HUES6 (cell line): Measurements from ENCODE around the gene TLCD5.

Experiments used
- H3K27ac ChIP-seq: 2 replicates; pipeline ENCODE4 v1.7.0; 2013; ENCODE audit warnings: low read depth, mild to moderate bottlenecking, low read length, inconsistent platforms
- H3K27me3 ChIP-seq: 2 replicates; pipeline ENCODE4 v1.6.1; 2013; ENCODE audit warnings: low read length; ENCODE audit not compliant: control insufficient read depth, insufficient read depth
- H3K36me3 ChIP-seq: 2 replicates; pipeline ENCODE4 v1.6.1; 2013; ENCODE audit warnings: low read length; ENCODE audit not compliant: control insufficient read depth, insufficient read depth
- H3K4me1 ChIP-seq: 2 replicates; pipeline ENCODE4 v1.6.1; 2013; ENCODE audit warnings: low read length; ENCODE audit not compliant: control insufficient read depth, insufficient read depth
- H3K4me3 ChIP-seq: 2 replicates; pipeline ENCODE4 v1.5.1; 2013; ENCODE audit warnings: low read depth, low read length
- H3K9ac ChIP-seq: one replicate; pipeline ENCODE4 v1.6.1; 2013; ENCODE audit warnings: mild to moderate bottlenecking, low read length
- H3K9me3 ChIP-seq: 2 replicates; pipeline ENCODE4 v1.6.1; 2013; ENCODE audit warnings: low read depth, low read length; ENCODE audit not compliant: control insufficient read depth, insufficient read depth

The TLCD5 gene

DNA sequence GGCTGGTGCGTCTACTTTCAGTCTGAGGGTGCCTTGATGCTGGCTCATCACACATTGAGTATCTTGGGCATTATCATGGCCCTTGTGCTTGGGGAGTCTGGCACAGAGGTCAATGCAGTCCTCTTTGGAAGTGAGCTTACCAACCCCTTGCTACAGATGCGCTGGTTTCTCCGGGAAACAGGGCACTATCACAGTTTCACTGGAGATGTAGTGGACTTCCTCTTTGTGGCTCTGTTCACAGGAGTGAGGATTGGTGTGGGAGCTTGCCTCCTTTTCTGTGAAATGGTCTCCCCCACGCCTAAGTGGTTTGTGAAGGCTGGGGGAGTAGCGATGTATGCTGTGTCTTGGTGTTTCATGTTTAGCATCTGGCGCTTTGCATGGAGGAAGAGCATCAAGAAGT lies 4.9 kb downstream of the TLCD5 start:
- H3K9me3 ChIP-seq = no peaks in the 10 kb centered on the region
- H3K4me1 ChIP-seq = no peaks in the 10 kb centered on the region; the same call in 1 of the 2 replicates
- H3K27ac ChIP-seq = no peak overlapping the region
- no peak overlapping the region for H3K4me3 ChIP-seq
- H3K36me3 ChIP-seq = peaks cover 25% of the 10 kb centered on the region
- H3K27me3 ChIP-seq = no peaks in the 10 kb centered on the region
- H3K9ac ChIP-seq = no peak overlapping the region

DNA sequence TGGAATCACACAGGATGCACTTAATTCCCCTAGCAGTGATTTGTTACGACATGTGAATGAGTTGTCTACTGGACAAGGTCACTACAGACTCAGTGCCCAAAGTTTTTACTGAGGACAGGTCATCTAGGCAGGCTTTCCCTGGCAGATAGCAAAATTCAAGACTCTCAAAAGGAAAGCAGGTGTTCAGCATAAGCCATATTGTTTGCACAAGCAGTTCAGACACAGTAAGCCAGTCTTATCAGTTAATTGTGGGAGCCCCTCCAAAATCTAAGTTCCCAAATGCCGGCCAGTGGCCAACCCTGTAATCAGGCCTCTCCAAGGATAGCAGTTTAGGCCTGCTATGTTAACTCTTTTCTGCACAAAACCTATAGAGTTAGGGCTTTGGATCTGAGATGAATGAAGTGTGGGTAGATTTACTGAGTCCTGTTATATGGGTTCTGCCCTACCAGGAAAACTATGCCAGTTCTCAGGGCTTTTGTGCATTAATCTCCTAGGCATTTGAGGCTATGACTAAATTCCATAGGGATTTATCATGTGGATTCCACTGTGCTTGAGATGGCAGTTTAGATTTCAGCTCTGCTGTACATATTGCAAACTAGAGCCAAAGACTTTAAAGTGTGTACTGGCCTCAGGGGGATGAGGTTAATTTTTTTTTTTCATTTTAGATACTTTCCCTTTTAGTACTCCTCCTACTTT lies 6.3 kb downstream of the TLCD5 start:
- no peak overlapping the region for H3K4me3 ChIP-seq
- peaks cover 25% of the 10 kb centered on the region for H3K36me3 ChIP-seq
- no peaks in the 10 kb centered on the region for H3K27me3 ChIP-seq
- H3K27ac ChIP-seq = no peak overlapping the region
- no peak overlapping the region for H3K9ac ChIP-seq
- no peaks in the 10 kb centered on the region for H3K9me3 ChIP-seq
- no peaks in the 10 kb centered on the region; the same call in 1 of the 2 replicates for H3K4me1 ChIP-seq

DNA sequence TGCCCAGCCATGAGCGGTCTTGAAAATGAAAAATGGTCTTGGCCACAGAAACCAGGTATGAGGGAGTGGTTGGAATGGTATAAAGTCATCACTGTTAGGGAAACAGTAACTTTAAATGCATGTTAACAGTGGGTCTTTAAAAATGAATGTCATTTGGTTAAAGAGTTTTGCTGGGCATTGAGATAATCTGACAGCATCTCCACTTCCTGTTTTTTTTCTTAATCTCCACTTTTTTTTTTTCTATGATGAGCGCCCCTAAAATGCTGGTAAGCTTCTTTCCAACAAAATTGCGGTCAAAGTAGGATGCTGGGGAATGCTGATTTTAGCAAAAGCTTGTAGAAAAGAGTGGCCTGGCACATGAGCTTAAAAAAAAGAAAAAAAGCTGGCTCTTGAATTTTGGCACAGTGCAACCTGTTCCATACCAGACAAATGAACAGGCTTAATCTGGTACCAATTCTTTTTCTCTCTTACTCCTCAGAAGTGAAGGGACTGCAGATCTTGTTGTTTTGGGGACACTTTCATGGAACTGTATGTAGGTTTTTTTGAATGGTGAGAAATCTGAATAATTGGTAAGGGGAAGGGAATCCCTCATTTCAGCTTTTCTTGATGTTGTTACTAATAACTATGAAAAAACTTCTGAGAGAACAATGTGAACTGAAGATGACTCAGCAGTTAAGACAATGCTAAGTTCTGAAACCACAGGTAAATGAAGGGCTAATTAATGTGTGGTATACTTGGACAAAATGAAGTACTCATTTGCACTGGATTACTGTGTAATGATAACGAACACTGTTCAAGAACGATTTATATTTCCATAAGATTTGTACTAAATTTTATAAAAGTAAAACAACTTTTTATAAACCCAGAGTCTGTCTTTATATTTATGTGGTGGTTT lies 8.0 kb downstream of the TLCD5 start:
- no peak overlapping the region for H3K9ac ChIP-seq
- no peaks in the 10 kb centered on the region for H3K27me3 ChIP-seq
- H3K4me1 ChIP-seq = peaks cover 2% of the 10 kb centered on the region; the same call in 1 of the 2 replicates
- no peak overlapping the region for H3K27ac ChIP-seq
- H3K36me3 ChIP-seq = peaks cover 25% of the 10 kb centered on the region
- H3K9me3 ChIP-seq = no peaks in the 10 kb centered on the region
- H3K4me3 ChIP-seq = no peak overlapping the region

GRCh38 chr11:120333801-120334200 lies 8.7 kb downstream of the TLCD5 start:
- H3K4me1 ChIP-seq = peaks cover 8% of the 10 kb centered on the region
- no peaks in the 10 kb centered on the region for H3K27me3 ChIP-seq
- no peak overlapping the region for H3K4me3 ChIP-seq
- no peak overlapping the region for H3K27ac ChIP-seq
- H3K9ac ChIP-seq = no peak overlapping the region
- H3K36me3 ChIP-seq = peaks cover 25% of the 10 kb centered on the region
- no peaks in the 10 kb centered on the region for H3K9me3 ChIP-seq

DNA sequence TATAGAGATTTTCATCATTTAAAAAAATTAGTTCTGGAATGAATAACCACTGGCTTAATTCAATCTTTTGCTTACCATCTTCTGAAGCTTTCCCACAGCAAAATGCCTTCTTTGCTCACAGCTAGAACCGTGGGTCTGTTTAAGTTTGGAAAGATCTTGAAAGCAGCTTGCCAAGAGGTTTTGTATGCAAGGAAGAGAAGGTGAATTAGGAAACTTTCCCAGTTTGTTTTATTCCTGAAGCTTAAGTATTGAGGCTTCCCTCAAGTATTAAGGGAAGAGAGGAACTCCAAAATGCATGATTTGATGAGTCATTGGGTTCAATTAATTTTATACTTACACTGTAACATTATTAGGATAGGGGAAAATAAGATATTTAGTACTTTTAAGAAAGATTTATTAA lies 9.2 kb downstream of the TLCD5 start:
- Histone ChIP-seq H3K9me3 (no peaks in the 10 kb centered on the region), H3K4me1 (peaks cover 11% of the 10 kb centered on the region), H3K9ac (no peak overlapping the region), H3K36me3 (peaks cover 25% of the 10 kb centered on the region), H3K27ac (no peak overlapping the region), H3K27me3 (no peaks in the 10 kb centered on the region), H3K4me3 (no peak overlapping the region)

DNA sequence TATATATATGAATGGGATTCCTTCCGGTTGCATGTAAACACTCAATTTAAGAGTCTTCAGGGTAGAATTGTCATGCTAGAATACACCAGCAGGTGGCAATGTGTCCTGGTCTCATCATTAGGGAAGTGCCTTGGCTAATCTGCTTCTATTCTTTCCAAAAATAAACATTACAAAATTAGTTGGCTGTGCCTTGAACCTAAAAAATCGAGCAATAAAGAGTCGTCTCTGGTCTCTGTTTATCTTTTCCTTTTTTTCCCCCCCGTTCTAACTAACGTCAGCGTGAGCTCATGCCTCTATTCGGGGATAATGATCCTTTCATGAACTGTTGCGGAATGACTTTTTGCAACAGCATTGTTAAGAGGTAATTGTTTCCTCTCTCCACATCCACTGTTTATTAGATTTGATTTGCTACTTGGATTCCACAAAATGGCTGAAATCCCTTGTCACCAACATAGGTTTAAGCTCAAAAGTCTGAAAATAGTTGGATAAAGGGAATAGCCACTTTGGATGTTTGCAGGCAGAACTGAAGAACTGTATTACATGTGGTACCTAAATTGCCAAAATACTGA lies 9.9 kb downstream of the TLCD5 start:
- Histone ChIP-seq H3K4me1 (peaks cover 17% of the 10 kb centered on the region), H3K36me3 (peaks cover 18% of the 10 kb centered on the region), H3K4me3 (peak overlapping the region; percentile 79), H3K27me3 (no peaks in the 10 kb centered on the region), H3K9ac (no peak overlapping the region), H3K27ac (no peak overlapping the region), H3K9me3 (no peaks in the 10 kb centered on the region)

- Histone ChIP-seq H3K27me3 (no peaks in the 10 kb centered on the region), H3K9me3 (no peaks in the 10 kb centered on the region), H3K4me3 (peak overlapping the region; percentile 79), H3K4me1 (peaks cover 19% of the 10 kb centered on the region), H3K36me3 (peaks cover 13% of the 10 kb centered on the region), H3K9ac (peak overlapping the region; percentile 75), H3K27ac (peak overlapping the region; percentile 85)
Observed at GRCh38 chr11:120335556-120335907, 10.4 kb downstream of the TLCD5 start.

- H3K9ac ChIP-seq = peak within 1 kb of the TSS; percentile 75
- H3K27me3 ChIP-seq = no peaks in the 10 kb centered on the region
- peak within 1 kb of the TSS; percentile 85 for H3K27ac ChIP-seq
- H3K4me1 ChIP-seq = peaks cover 19% of the 10 kb centered on the region
- H3K36me3 ChIP-seq = peaks cover 7% of the 10 kb centered on the region; the same call in 1 of the 2 replicates
- H3K9me3 ChIP-seq = no peaks in the 10 kb centered on the region
- peak within 1 kb of the TSS; percentile 79 for H3K4me3 ChIP-seq
Observed at GRCh38 chr11:120335908-120336640, 11.0 kb downstream of the TLCD5 start, which contains the start of gene ARHGEF12. TSS of gene ARHGEF12 (plus strand) at chr11:120336413. CDS start at chr11:120337244, 831 bp downstream.

- no peaks in the 10 kb centered on the region for H3K9me3 ChIP-seq
- H3K36me3 ChIP-seq = 0 out of 2 replicates have a peak, but pooled peaks cover 2% of the 10 kb centered on the region
- H3K9ac ChIP-seq = peak overlapping the region; percentile 71
- peak overlapping the region; percentile 67; the same call in 1 of the 2 replicates for H3K27ac ChIP-seq
- peak overlapping the region; percentile 79 for H3K4me3 ChIP-seq
- peaks cover 19% of the 10 kb centered on the region for H3K4me1 ChIP-seq
- H3K27me3 ChIP-seq = no peaks in the 10 kb centered on the region
Observed at GRCh38 chr11:120336641-120337354, 11.7 kb downstream of the TLCD5 start.
